H1 (cell line): ENCODE data around the gene P4HA1. TPM values are rescaled to one million over a fixed set of nuclear protein-coding genes. Genes with fewer than 3 reads are reported as not detected.

Experiments
- GABPA ChIP-seq: IDR thresholded peaks from 2 replicates; pipeline ENCODE4 v1.6.1; 2011; ENCODE audit warnings: mild to moderate bottlenecking, low read length, moderate library complexity, borderline replicate concordance; ENCODE audit not compliant: insufficient read depth
- JUN ChIP-seq: IDR thresholded peaks from 2 replicates; pipeline ENCODE4 v1.6.1; 2011; ENCODE audit warnings: low read depth, mild to moderate bottlenecking, improper control_type of control experiment, low read length
- SP4 ChIP-seq: IDR thresholded peaks from 2 replicates; pipeline ENCODE4 v1.6.1; 2012; ENCODE audit warnings: low read length, inconsistent platforms
- polyA plus RNA-seq, 7 experiments: library from polyadenylated mRNA; depleted of rRNA in 3 of 7; stranded (reverse) in 5 of 7; unstranded in 2 of 7; fragments of >200 nt in 5 of 7; fragments of 200-250 nt in 2 of 7; gene quantifications; 1 replicate in 5 of 7; 2 replicates in 1 of 7; 4 replicates in 1 of 7; pipeline versions ENCODE4 v1.2.1 to v1.2.3, GENCODE V29; 2011 to 2013; ENCODE audit warnings: missing spikeins in 2 of 7, mixed read lengths in 2 of 7
- total RNA-seq: library from RNA; stranded (reverse); fragmentation: NEBNext Ultra II Directional; extraction: Animal tissue kit (Norgen Biotek cat#: 25700); gene quantifications from 2 replicates; pipeline ENCODE4 v1.2.1, GENCODE V29; 2021
- TF ChIP-seq, protein P1 (sequence below): fragments of 300-600 bp; sonication (generic); IDR thresholded peaks from 2 replicates; pipeline ENCODE4 v1.7.1; 2012; ENCODE audit warnings: low read length, moderate library complexity, mild to moderate bottlenecking, inconsistent platforms; ENCODE audit not compliant: insufficient replicate concordance
- TF ChIP-seq, protein P2 (sequence below): IDR thresholded peaks from 2 replicates; pipeline ENCODE4 v1.6.1; 2011; ENCODE audit warnings: low read length, improper control_type of control experiment

The P4HA1 gene
- total and polyA plus RNA-seq, 2 of the 8 experiments (the other 6 are each of a cell fraction or from before 2014, with no cell fraction given), result 12.0 to 25.7 TPM

DNA sequence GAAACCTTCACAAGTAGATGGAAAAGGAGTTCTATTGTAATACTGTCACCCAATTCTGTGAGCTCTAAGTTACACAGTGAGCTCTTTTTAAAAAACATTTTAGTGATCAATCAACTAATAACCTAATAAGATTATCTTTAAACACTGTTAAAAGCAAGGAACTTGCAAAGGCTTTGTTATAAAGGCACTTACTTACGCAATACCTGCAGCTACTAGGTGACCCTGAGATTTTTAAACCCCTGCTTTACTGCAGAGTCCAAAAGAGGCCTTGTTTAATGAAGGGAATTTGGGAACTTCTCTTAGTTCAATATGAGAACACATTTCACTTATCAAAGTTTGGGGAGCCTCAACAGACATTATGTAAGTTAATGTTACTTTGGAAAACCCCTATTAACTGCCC lies 53.3 kb downstream of the P4HA1 start (continued):
- TF ChIP-seq, protein P1, sequence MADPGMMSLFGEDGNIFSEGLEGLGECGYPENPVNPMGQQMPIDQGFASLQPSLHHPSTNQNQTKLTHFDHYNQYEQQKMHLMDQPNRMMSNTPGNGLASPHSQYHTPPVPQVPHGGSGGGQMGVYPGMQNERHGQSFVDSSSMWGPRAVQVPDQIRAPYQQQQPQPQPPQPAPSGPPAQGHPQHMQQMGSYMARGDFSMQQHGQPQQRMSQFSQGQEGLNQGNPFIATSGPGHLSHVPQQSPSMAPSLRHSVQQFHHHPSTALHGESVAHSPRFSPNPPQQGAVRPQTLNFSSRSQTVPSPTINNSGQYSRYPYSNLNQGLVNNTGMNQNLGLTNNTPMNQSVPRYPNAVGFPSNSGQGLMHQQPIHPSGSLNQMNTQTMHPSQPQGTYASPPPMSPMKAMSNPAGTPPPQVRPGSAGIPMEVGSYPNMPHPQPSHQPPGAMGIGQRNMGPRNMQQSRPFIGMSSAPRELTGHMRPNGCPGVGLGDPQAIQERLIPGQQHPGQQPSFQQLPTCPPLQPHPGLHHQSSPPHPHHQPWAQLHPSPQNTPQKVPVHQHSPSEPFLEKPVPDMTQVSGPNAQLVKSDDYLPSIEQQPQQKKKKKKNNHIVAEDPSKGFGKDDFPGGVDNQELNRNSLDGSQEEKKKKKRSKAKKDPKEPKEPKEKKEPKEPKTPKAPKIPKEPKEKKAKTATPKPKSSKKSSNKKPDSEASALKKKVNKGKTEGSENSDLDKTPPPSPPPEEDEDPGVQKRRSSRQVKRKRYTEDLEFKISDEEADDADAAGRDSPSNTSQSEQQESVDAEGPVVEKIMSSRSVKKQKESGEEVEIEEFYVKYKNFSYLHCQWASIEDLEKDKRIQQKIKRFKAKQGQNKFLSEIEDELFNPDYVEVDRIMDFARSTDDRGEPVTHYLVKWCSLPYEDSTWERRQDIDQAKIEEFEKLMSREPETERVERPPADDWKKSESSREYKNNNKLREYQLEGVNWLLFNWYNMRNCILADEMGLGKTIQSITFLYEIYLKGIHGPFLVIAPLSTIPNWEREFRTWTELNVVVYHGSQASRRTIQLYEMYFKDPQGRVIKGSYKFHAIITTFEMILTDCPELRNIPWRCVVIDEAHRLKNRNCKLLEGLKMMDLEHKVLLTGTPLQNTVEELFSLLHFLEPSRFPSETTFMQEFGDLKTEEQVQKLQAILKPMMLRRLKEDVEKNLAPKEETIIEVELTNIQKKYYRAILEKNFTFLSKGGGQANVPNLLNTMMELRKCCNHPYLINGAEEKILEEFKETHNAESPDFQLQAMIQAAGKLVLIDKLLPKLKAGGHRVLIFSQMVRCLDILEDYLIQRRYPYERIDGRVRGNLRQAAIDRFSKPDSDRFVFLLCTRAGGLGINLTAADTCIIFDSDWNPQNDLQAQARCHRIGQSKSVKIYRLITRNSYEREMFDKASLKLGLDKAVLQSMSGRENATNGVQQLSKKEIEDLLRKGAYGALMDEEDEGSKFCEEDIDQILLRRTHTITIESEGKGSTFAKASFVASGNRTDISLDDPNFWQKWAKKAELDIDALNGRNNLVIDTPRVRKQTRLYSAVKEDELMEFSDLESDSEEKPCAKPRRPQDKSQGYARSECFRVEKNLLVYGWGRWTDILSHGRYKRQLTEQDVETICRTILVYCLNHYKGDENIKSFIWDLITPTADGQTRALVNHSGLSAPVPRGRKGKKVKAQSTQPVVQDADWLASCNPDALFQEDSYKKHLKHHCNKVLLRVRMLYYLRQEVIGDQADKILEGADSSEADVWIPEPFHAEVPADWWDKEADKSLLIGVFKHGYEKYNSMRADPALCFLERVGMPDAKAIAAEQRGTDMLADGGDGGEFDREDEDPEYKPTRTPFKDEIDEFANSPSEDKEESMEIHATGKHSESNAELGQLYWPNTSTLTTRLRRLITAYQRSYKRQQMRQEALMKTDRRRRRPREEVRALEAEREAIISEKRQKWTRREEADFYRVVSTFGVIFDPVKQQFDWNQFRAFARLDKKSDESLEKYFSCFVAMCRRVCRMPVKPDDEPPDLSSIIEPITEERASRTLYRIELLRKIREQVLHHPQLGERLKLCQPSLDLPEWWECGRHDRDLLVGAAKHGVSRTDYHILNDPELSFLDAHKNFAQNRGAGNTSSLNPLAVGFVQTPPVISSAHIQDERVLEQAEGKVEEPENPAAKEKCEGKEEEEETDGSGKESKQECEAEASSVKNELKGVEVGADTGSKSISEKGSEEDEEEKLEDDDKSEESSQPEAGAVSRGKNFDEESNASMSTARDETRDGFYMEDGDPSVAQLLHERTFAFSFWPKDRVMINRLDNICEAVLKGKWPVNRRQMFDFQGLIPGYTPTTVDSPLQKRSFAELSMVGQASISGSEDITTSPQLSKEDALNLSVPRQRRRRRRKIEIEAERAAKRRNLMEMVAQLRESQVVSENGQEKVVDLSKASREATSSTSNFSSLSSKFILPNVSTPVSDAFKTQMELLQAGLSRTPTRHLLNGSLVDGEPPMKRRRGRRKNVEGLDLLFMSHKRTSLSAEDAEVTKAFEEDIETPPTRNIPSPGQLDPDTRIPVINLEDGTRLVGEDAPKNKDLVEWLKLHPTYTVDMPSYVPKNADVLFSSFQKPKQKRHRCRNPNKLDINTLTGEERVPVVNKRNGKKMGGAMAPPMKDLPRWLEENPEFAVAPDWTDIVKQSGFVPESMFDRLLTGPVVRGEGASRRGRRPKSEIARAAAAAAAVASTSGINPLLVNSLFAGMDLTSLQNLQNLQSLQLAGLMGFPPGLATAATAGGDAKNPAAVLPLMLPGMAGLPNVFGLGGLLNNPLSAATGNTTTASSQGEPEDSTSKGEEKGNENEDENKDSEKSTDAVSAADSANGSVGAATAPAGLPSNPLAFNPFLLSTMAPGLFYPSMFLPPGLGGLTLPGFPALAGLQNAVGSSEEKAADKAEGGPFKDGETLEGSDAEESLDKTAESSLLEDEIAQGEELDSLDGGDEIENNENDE, result no peak
- TF ChIP-seq JUN, result no peak
- TF ChIP-seq GABPA, result no peak
- TF ChIP-seq SP4, result no peak
- TF ChIP-seq, protein P2, sequence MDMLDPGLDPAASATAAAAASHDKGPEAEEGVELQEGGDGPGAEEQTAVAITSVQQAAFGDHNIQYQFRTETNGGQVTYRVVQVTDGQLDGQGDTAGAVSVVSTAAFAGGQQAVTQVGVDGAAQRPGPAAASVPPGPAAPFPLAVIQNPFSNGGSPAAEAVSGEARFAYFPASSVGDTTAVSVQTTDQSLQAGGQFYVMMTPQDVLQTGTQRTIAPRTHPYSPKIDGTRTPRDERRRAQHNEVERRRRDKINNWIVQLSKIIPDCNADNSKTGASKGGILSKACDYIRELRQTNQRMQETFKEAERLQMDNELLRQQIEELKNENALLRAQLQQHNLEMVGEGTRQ, result no peak
